A549 treated with GW870086 at 1 μM for 4 hours (cell line): ENCODE measurements around the gene PIM1. TPM values are rescaled to one million over a fixed set of nuclear protein-coding genes. Genes with fewer than 3 reads are reported as not detected.

Experiments
- total RNA-seq: library from RNA; stranded (reverse); fragments of 200-300 nt; extraction: Qiagen RNA extraction; gene quantifications from 5 replicates; pipeline ENCODE4 v1.2.3, GENCODE V29; 2022; ENCODE audit warnings: low read depth

Gene PIM1
- 10.1 to 14.5 TPM (median 13.4 TPM) in 5 replicates for total RNA-seq

DNA sequence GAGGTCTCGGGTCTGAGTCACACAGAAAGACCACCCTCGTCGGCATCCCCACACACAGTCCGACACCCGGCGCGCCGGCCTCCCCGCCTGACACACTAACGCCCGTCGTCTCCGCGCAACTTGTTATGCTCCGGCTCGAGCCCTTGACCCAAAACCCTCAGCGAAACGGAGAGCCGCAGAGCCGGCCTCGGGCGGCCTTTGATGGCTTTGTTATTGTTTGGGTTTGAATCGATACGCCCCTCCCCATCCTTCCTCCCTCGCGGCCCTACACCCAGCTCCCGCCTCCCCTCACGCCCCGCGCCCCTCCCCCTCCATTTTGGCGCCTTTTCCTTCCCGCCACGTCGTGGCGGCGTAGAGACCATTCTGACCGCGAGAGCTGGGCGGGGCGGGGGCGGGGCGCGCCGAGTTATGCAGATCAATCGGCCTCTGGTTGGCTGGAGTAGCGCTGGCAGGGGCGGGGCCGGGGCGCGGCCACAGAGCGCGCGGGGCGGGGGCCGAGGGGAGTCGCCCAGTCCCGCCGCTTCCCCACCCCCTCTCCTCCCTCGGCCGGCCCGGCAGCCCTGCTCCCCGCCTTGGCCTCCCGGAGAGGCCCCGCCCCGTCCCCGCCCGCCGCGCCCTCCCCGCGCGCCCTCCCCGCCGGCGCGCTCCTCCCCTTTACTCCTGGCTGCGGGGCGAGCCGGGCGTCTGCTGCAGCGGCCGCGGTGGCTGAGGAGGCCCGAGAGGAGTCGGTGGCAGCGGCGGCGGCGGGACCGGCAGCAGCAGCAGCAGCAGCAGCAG is at the start of gene PIM1:
Gene PIM1 (plus strand): TSS at position 657 of the 777 bp plus-strand sequence. CDS start 424 bp downstream, outside the sequence.

Other genes with a start within 250 kb of the PIM1 start
- not detected in 5 replicates for gene PI16, start 215.4 kb upstream of the PIM1 start, total RNA-seq
- 112 to 135 TPM (median 133 TPM) in 5 replicates for gene MTCH1, start 184.0 kb upstream of the PIM1 start, total RNA-seq
- not detected in 5 replicates for gene FGD2, start 164.5 kb upstream of the PIM1 start, total RNA-seq
- gene TBC1D22B, start 87.6 kb downstream of the PIM1 start, total RNA-seq: 4.4 to 5.9 TPM (median 5.7 TPM) in 5 replicates
- gene TMEM217, start 88.0 kb downstream of the PIM1 start, total RNA-seq: 0.33 to 1.7 TPM (median 0.72 TPM) in 5 replicates
- gene RNF8, start 183.8 kb downstream of the PIM1 start, total RNA-seq: 20.1 to 24.3 TPM (median 23.4 TPM) in 5 replicates